ENCODE data around the gene JAK2. TPM values are rescaled to one million over a fixed set of nuclear protein-coding genes. Genes with fewer than 3 reads are reported as not detected.
"Not testable (repeated sequence)": the region's sequence is repeated elsewhere in the genome, so short reads cannot be mapped to it uniquely, and the experiment has no call there.

Gene JAK2
- total and polyA plus RNA-seq, 2 donors: 13.7 to 52.1 TPM

DNA sequence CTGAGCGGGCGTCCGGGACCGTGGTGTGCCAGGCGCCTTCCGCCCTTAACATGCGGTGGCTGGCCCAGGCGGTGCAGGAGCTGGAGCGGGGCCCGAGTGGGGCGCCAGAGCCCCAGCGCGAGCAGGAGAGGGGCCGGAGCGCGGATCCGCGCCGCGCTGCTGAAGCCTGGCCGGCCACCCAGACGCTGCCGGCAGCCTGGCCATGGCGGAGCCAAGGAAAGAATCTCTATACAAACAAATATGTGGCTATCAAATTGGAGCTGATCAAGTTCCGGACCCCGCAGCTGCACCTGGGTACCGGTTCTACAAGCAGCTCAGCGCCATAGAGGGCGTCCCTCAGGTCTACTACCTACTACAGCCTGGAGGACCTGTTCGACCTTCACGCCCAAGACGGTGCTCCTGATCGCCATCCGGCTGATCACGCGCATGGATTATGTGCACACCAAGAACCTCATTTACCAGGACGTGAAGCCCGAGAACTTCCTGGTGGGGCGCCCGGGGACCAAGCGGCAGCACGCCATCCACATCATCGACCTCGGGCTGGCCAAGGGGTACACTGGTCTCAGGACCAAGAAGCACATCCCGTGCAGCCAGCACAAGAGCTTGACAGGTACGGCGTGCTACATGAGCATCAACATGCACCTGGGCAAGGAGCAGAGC lies 55.8 kb downstream of the JAK2 start:
- no peak overlapping the region for H3K27ac ChIP-seq (ENCODE audit: low read depth)
- H3K4me1 ChIP-seq (ENCODE audit: insufficient read depth): peaks cover 2% of the 10 kb centered on the region
- DNase-seq (ENCODE audit: extremely low spot score): no peak
- no peak overlapping the region for H3K4me3 ChIP-seq (ENCODE audit: low read depth, low read length)
- WGBS: 98% methylated on average over 47 of the region's 47 CpGs
- H3K36me3 ChIP-seq (ENCODE audit: insufficient read depth): peaks cover 1% of the 10 kb centered on the region

GRCh38 chr9:5041390-5042115 lies 56.5 kb downstream of the JAK2 start:
- Histone ChIP-seq H3K36me3 (ENCODE audit: insufficient read depth) (peaks cover 1% of the 10 kb centered on the region), H3K27ac (ENCODE audit: low read depth) (no peak overlapping the region), H3K4me1 (ENCODE audit: insufficient read depth) (peaks cover 2% of the 10 kb centered on the region), H3K4me3 (ENCODE audit: low read depth, low read length) (no peak overlapping the region)
- no peak for DNase-seq (ENCODE audit: extremely low spot score)
- WGBS: 98% methylated on average over 48 of the region's 48 CpGs

GRCh38 chr9:5042661-5043178 lies 57.6 kb downstream of the JAK2 start:
- DNase-seq (ENCODE audit: extremely low spot score): no peak
- Histone ChIP-seq H3K27ac (ENCODE audit: low read depth) (no peak overlapping the region), H3K4me1 (ENCODE audit: insufficient read depth) (peaks cover 2% of the 10 kb centered on the region), H3K4me3 (ENCODE audit: low read depth, low read length) (no peak overlapping the region), H3K36me3 (ENCODE audit: insufficient read depth) (peaks cover 1% of the 10 kb centered on the region)
- WGBS: 83% methylated on average over 30 of the region's 30 CpGs

- Histone ChIP-seq H3K27ac (ENCODE audit: low read depth) (no peak overlapping the region), H3K4me3 (ENCODE audit: low read depth, low read length) (no peak overlapping the region), H3K36me3 (ENCODE audit: insufficient read depth) (peaks cover 1% of the 10 kb centered on the region), H3K4me1 (ENCODE audit: insufficient read depth) (peaks cover 2% of the 10 kb centered on the region)
- no peak for DNase-seq (ENCODE audit: extremely low spot score)
- 97% methylated on average over 3 of the region's 3 CpGs for WGBS
Observed at GRCh38 chr9:5043381-5043780, 58.3 kb downstream of the JAK2 start.

DNA sequence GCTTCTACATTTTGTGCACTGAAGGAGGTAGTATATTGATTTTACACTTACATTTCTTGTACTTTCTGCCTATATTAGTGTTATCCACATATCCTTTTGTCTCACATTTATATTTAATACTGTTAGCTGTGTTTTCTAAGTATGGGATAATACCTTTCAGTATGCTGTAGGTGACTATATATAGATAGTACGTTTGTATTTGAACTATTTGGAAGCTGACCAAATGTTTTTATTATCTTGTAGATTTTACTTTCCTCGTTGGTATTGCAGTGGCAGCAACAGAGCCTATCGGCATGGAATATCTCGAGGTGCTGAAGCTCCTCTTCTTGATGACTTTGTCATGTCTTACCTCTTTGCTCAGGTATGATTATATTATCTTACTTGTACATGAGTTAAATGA lies 59.1 kb downstream of the JAK2 start:
- no peak for DNase-seq (ENCODE audit: extremely low spot score)
- Histone ChIP-seq H3K4me3 (ENCODE audit: low read depth, low read length) (no peak overlapping the region), H3K4me1 (ENCODE audit: insufficient read depth) (peaks cover 2% of the 10 kb centered on the region), H3K27ac (ENCODE audit: low read depth) (no peak overlapping the region), H3K36me3 (ENCODE audit: insufficient read depth) (peaks cover 1% of the 10 kb centered on the region)
- WGBS: 68% methylated on average over 4 of the region's 4 CpGs

DNA sequence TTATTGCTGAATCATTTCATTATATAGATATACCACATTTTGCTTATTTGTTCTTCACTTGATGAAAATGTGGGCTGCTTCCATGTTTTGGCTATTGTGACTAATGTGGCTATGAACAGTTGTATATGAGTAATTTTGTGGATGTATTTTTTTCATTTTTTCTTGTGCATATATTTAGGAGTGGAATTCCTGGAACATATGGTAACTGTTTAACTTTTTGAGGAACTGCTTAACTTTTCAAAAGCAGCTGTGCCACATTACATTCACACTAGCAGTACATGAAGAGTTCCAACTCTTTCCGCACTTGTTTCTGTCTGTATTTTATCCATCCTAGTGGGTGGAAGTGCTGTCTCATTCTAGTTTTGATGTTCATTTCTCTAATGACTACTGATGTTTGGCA lies 67.8 kb downstream of the JAK2 start:
- H3K36me3 ChIP-seq (ENCODE audit: insufficient read depth): no peaks in the 10 kb centered on the region
- H3K4me3 ChIP-seq (ENCODE audit: low read depth, low read length): no peak overlapping the region
- H3K27ac ChIP-seq (ENCODE audit: low read depth): no peak overlapping the region
- no peak for DNase-seq (ENCODE audit: extremely low spot score)
- 83% methylated on average over 1 of the region's 1 CpG for WGBS
- H3K4me1 ChIP-seq (ENCODE audit: insufficient read depth): no peaks in the 10 kb centered on the region

DNA sequence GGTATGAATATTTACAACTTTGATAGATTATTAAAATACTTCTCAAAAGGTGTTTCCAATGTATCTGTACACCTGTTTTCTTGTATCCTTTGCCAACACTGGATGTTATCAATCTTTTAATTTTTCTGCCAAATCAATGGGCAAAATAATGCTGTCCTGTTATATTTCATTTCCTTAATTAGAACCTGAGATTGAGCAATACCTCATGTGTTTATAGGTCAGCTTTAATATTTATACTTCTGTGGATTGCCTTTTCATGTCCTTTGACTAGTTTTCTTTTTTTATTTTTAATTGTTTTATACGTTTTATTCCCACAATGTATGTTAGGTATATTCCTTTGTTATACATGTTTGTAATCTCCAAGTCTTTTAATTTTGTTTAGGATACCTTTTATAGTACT lies 77.6 kb downstream of the JAK2 start:
- WGBS: 63% methylated on average over 1 of the region's 1 CpG
- H3K36me3 ChIP-seq (ENCODE audit: insufficient read depth): no peaks in the 10 kb centered on the region
- no peaks in the 10 kb centered on the region for H3K4me1 ChIP-seq (ENCODE audit: insufficient read depth)
- H3K4me3 ChIP-seq (ENCODE audit: low read depth, low read length): no peak overlapping the region
- no peak overlapping the region for H3K27ac ChIP-seq (ENCODE audit: low read depth)
- DNase-seq (ENCODE audit: extremely low spot score): no peak

DNA sequence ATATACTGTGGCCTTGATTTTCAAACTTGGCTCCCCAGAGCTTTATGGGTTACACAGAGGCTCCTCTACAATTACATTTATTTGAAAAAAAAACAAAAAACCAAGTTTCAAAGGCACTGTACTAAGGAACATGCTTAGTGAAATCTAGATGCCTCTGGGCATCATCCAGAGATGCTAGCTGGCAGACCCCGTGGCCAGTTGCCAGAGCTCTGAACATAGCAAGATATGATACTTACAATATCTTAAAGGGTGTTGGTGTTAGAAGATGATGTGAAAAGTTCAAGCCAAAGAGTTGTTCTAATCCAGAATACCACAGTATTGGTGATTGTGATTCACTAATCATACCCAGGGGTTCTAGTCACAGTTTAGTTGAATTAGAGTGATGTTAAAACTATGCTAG lies 87.8 kb downstream of the JAK2 start:
- 86% methylated on average over 1 of the region's 1 CpG for WGBS
- Histone ChIP-seq H3K4me1 (ENCODE audit: insufficient read depth) (no peaks in the 10 kb centered on the region), H3K4me3 (ENCODE audit: low read depth, low read length) (no peak overlapping the region), H3K27ac (ENCODE audit: low read depth) (no peak overlapping the region), H3K36me3 (ENCODE audit: insufficient read depth) (peaks cover 3% of the 10 kb centered on the region)
- no peak for DNase-seq (ENCODE audit: extremely low spot score)

GRCh38 chr9:5073701-5074100 lies 88.6 kb downstream of the JAK2 start:
- WGBS: 52% methylated on average over 1 of the region's 1 CpG
- Histone ChIP-seq H3K4me1 (ENCODE audit: insufficient read depth) (no peaks in the 10 kb centered on the region), H3K36me3 (ENCODE audit: insufficient read depth) (peaks cover 3% of the 10 kb centered on the region), H3K4me3 (ENCODE audit: low read depth, low read length) (no peak overlapping the region), H3K27ac (ENCODE audit: low read depth) (no peak overlapping the region)
- DNase-seq (ENCODE audit: extremely low spot score): no peak

GRCh38 chr9:5085993-5086392 lies 100.9 kb downstream of the JAK2 start:
- WGBS: 67% methylated on average over 30 of the region's 30 CpGs
- Histone ChIP-seq H3K4me1 (ENCODE audit: insufficient read depth) (no peaks in the 10 kb centered on the region), H3K27ac (ENCODE audit: low read depth) (no peak overlapping the region), H3K36me3 (ENCODE audit: insufficient read depth) (peaks cover 3% of the 10 kb centered on the region), H3K4me3 (ENCODE audit: low read depth, low read length) (no peak overlapping the region)
- DNase-seq (ENCODE audit: extremely low spot score): no peak

GRCh38 chr9:5089737-5090136 lies 104.7 kb downstream of the JAK2 start:
- H3K4me3 ChIP-seq (ENCODE audit: low read depth, low read length): no peak overlapping the region
- no peaks in the 10 kb centered on the region for H3K4me1 ChIP-seq (ENCODE audit: insufficient read depth)
- H3K27ac ChIP-seq (ENCODE audit: low read depth): no peak overlapping the region
- 89% methylated on average over 2 of the region's 2 CpGs for WGBS
- peaks cover 3% of the 10 kb centered on the region for H3K36me3 ChIP-seq (ENCODE audit: insufficient read depth)
- no peak for DNase-seq (ENCODE audit: extremely low spot score)

- no peak overlapping the region for H3K27ac ChIP-seq (ENCODE audit: low read depth)
- H3K4me1 ChIP-seq (ENCODE audit: insufficient read depth): no peaks in the 10 kb centered on the region
- no peak overlapping the region for H3K4me3 ChIP-seq (ENCODE audit: low read depth, low read length)
- peaks cover 2% of the 10 kb centered on the region for H3K36me3 ChIP-seq (ENCODE audit: insufficient read depth)
- 93% methylated on average over 2 of the region's 2 CpGs for WGBS
- DNase-seq (ENCODE audit: extremely low spot score): no peak
Observed at GRCh38 chr9:5095795-5096194, 110.7 kb downstream of the JAK2 start.

DNA sequence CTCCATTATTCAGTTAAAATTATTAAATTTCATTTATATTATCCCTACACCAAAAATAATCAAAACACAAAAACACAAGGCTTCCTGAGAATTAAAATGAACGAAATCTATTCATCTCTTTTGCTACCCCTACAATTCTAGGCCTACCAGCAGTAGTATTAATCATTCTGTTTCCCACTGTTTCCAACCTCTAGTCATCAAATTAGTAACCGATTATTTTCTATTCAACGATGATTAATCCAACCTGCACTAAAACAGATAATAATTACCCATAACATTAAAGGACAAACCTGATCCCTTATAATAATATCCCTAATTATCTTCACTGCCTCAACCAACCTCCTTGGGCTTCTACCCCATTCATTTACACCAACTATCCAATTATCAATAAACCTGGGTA lies 114.4 kb downstream of the JAK2 start:
- no peaks in the 10 kb centered on the region for H3K4me1 ChIP-seq (ENCODE audit: insufficient read depth)
- H3K36me3 ChIP-seq (ENCODE audit: insufficient read depth): peaks cover 2% of the 10 kb centered on the region
- H3K4me3 ChIP-seq (ENCODE audit: low read depth, low read length): no peak overlapping the region
- 97% methylated on average over 3 of the region's 3 CpGs for WGBS
- DNase-seq (ENCODE audit: extremely low spot score): no peak
- H3K27ac ChIP-seq (ENCODE audit: low read depth): no peak overlapping the region

DNA sequence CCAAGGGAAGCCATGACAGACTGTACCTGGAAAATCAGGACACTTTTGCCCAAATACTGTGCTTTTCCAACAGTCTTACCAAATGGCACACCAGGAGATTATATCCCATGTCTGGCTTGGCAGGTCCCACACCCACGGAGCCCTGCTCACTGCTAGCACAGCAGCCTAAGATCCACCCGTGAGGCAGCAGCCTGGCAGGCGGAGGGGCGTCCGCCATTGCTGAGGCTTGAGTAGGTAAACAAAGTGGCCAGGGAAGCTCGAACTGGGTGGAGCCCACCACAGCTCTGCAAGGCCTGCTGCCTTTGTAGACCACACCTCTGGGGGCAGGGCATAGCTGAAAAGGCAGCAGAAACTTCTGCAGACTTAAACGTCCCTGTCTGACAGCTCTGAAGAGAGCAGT lies 116.1 kb downstream of the JAK2 start:
- DNase-seq (ENCODE audit: extremely low spot score); H3K4me1 ChIP-seq (ENCODE audit: insufficient read depth); H3K4me3 ChIP-seq (ENCODE audit: low read depth, low read length); H3K36me3 ChIP-seq (ENCODE audit: insufficient read depth); H3K27ac ChIP-seq (ENCODE audit: low read depth): not testable (repeated sequence)
- WGBS: 97% methylated on average over 7 of the region's 7 CpGs
